ENCODE data around the gene SLIT3. TPM values are rescaled to one million over a fixed set of nuclear protein-coding genes. Genes with fewer than 3 reads are reported as not detected.

The SLIT3 gene
- total and polyA plus RNA-seq, 9 of the 15 experiments (the other 6 are each of a cell fraction or from before 2014, with no cell fraction given): 0.01 to 0.04 TPM; not detected in 7

DNA sequence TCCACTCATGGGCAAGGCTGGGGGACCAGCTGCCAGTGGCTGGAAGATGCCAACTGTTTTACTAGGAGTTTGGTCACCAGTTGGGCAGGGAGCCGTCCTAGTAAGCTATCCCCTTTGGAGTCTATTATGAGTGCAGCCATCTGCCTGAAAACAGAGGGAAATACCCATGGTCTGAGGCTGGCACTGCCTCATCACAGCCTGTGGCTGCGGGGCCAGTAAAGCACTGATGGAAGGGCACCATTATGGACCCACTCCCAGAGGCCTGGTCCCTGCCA lies 534.6 kb downstream of the SLIT3 start:
- no TSS peak for BruUV-seq (replicated peaks)
- intact Hi-C loops (cut with micrococcal nuclease) (no loop called here), in situ Hi-C loops (cut with MboI) (no loop called here)
- H3K9me3 ChIP-seq (replicated peaks; ENCODE audit: control insufficient read depth, insufficient read depth, low read depth, low read length): no peaks in the 10 kb centered on the region
- H3K36me3 ChIP-seq (ENCODE audit: control insufficient read depth, insufficient read depth, low read length): no peaks in the 10 kb centered on the region
- POLR2A ChIA-PET: no interaction called here
- TF ChIP-seq ZFX (CRISPR knock-in tag; IDR thresholded peaks at IDR 0.05): no peak
- 0 out of 2 replicates have a peak, but pooled peaks have one; percentile 11 for TF ChIP-seq ZKSCAN8 (CRISPR knock-in tag; IDR thresholded peaks at IDR 0.05)
- TF ChIP-seq POLR2A (conservative IDR thresholded peaks at IDR 0.05): no peak
- peaks cover 8 to 40% of the 10 kb centered on the region in 2 experiments for H3K27me3 ChIP-seq (ENCODE audit: control insufficient read depth in 2 of 2, insufficient read depth in 2 of 2, low read length in 2 of 2)
- H3K9me1 ChIP-seq (ENCODE audit: control insufficient read depth, insufficient read depth, low read length): no peaks in the 10 kb centered on the region
- DNase-seq (ENCODE audit: extremely low read depth in 1 of 4, low spot score in 3 of 4) (no peak), FAIRE-seq (no peak), ATAC-seq (no peak)
- no peak overlapping the region for H3K4me2 ChIP-seq (ENCODE audit: insufficient read depth, low read length)
- no peak overlapping the region for H2AFZ ChIP-seq (ENCODE audit: low read depth, low read length)
- H3K9ac ChIP-seq (ENCODE audit: insufficient read depth in 1 of 2, low read depth in 2 of 2, low read length in 2 of 2): no peak overlapping the region
- no peak overlapping the region for H3K27ac ChIP-seq (ENCODE audit: extremely low read depth, low read depth, low read length)
- H3K4me3 ChIP-seq: no peak overlapping the region
- H4K20me1 ChIP-seq (replicated peaks; ENCODE audit: control insufficient read depth, insufficient read depth, low read length): no peaks in the 10 kb centered on the region
- WGBS (ENCODE audit: insufficient coverage, low coverage, missing lambda C conversion rate): 0% methylated on average over 2 of the region's 2 CpGs
- CTCF ChIA-PET (ENCODE audit: low intra/inter-chr PET ratio): no interaction called here
- no peaks in the 10 kb centered on the region for H3K79me2 ChIP-seq (ENCODE audit: control insufficient read depth, insufficient read depth, low read length)
- no peaks in the 10 kb centered on the region; a peak in 1 of 5 replicates for H3K4me1 ChIP-seq (replicated peaks in 1 of 2; ENCODE audit: control insufficient read depth in 2 of 2, insufficient read depth in 2 of 2, low read length in 2 of 2)

DNA sequence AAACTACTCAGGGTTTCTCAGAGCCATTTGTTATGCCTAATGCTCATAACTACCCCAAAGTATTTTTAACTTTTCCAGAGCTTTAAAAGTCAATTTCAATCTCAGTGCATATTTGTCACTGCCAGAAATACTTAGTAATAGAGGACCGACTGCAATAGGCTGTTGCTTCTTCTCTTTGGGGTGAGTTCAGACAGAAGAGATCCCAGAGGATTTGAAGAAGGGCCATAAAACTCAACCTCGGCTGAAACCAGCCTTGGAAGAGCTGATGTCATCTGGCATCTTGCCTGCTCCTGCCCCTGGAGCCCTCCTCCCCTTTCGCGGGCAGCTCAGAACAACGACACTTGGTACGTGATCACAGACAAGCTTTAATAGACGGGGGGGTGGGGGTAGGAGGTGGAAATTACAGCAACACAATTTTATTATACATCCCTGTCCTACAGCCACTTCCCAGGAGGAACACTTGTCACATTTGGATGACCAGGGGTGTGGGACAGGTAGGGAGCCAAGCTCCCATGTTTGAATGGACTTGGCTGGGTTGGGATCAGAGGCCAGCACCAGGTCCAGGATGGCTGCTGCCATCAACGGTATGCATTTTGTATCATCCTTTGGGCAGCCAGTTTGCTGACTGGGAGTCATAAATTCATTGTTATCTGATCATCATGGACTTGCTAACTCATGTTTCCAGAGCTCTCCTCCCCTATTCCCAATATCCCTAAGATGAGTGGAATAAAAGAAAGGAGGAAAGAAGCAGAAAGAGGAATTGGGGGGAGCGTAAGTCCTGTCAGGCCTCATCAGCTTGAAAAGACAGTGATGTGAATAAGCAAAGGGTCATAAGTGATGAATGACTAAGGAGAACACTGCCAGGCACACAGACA lies 535.2 kb downstream of the SLIT3 start:
- no peaks in the 10 kb centered on the region for H4K20me1 ChIP-seq (replicated peaks; ENCODE audit: control insufficient read depth, insufficient read depth, low read length)
- ChIA-PET CTCF (ENCODE audit: low intra/inter-chr PET ratio) (no interaction called here), POLR2A (interaction anchor here (0.7 kb wide), 2 partner anchors 8 to 397 kb away, joined by 3 read pairs; no protein-coding TSS in a partner anchor)
- intact Hi-C loops (cut with micrococcal nuclease) (no loop called here), in situ Hi-C loops (cut with MboI) (no loop called here)
- no peak overlapping the region for H3K4me3 ChIP-seq
- H3K9me1 ChIP-seq (ENCODE audit: control insufficient read depth, insufficient read depth, low read length): no peaks in the 10 kb centered on the region
- no peak overlapping the region for H2AFZ ChIP-seq (ENCODE audit: low read depth, low read length)
- H3K36me3 ChIP-seq (ENCODE audit: control insufficient read depth, insufficient read depth, low read length): no peaks in the 10 kb centered on the region
- H3K4me1 ChIP-seq (replicated peaks in 1 of 2; ENCODE audit: control insufficient read depth in 2 of 2, insufficient read depth in 2 of 2, low read length in 2 of 2): no peaks in the 10 kb centered on the region; a peak in 1 of 5 replicates
- no peaks in the 10 kb centered on the region for H3K9me3 ChIP-seq (replicated peaks; ENCODE audit: control insufficient read depth, insufficient read depth, low read depth, low read length)
- H3K79me2 ChIP-seq (ENCODE audit: control insufficient read depth, insufficient read depth, low read length): no peaks in the 10 kb centered on the region
- DNase-seq (ENCODE audit: extremely low read depth in 1 of 4, low spot score in 3 of 4) (no peak), ATAC-seq (no peak), FAIRE-seq (no peak)
- no TSS peak for BruUV-seq (replicated peaks)
- no peak overlapping the region for H3K9ac ChIP-seq (ENCODE audit: insufficient read depth in 1 of 2, low read depth in 2 of 2, low read length in 2 of 2)
- no peak overlapping the region for H3K4me2 ChIP-seq (ENCODE audit: insufficient read depth, low read length)
- peak; percentile 58; the same call in 1 of the 2 replicates for TF ChIP-seq ZNF584 (CRISPR knock-in tag; IDR thresholded peaks at IDR 0.05; ENCODE audit: low read depth)
- no peak for TF ChIP-seq MBD1 (CRISPR knock-in tag; IDR thresholded peaks at IDR 0.05)
- no peak for TF ChIP-seq HINFP (tag; conservative IDR thresholded peaks at IDR 0.05; ENCODE audit: low read depth)
- TF ChIP-seq, protein P1, sequence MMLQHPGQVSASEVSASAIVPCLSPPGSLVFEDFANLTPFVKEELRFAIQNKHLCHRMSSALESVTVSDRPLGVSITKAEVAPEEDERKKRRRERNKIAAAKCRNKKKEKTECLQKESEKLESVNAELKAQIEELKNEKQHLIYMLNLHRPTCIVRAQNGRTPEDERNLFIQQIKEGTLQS (IDR thresholded peaks at IDR 0.05): peak; percentile 16; the same call in 1 of the 2 replicates
- TF ChIP-seq, protein P1 (CRISPR knock-in tag; conservative IDR thresholded peaks at IDR 0.05): no peak
- peak; percentile 57 for TF ChIP-seq MEIS2 (IDR thresholded peaks at IDR 0.05; ENCODE audit: partially characterized antibody)
- TF ChIP-seq DACH1 (IDR thresholded peaks at IDR 0.05; ENCODE audit: partially characterized antibody): no peak
- H3K27me3 ChIP-seq (ENCODE audit: control insufficient read depth in 2 of 2, insufficient read depth in 2 of 2, low read length in 2 of 2): peaks cover 8 to 37% of the 10 kb centered on the region in 2 experiments
- H3K27ac ChIP-seq (ENCODE audit: extremely low read depth, low read depth, low read length): no peak overlapping the region
- whole genome bisulfite sequencing (ENCODE audit: insufficient coverage, low coverage, missing lambda C conversion rate): 7% methylated on average over 9 of the region's 9 CpGs
